Vagina (tissue), 2 donors: ENCODE data around the gene CLCNKA.
"Not testable (repeated sequence)": the region's sequence is repeated elsewhere in the genome, so short reads cannot be mapped to it uniquely, and the experiment has no call there.

Source experiments
- POLR2A ChIP-seq, 2 donors: fragments of 450-650 bp; IDR thresholded peaks; one replicate each; pipeline ENCODE4 v1.6.1; 2017; ENCODE audit warnings: antibody characterized with exemption in 2 of 2, mild to moderate bottlenecking in 2 of 2, moderate library complexity in 2 of 2
- POLR2AphosphoS5 ChIP-seq, 2 donors: sonication (generic); formaldehyde crosslinking; IDR thresholded peaks; one replicate each; pipeline ENCODE4 v1.9.0; 2017; ENCODE audit warnings: antibody characterized with exemption in 2 of 2, mild to moderate bottlenecking in 2 of 2, low read depth in 1 of 2; ENCODE audit not compliant: insufficient read depth in 1 of 2
- TF ChIP-seq, protein P1 (sequence below), 3 experiments: fragments of 450-650 bp in 2 of 3; fragments of 200-600 bp in 1 of 3; sonication (generic) in 1 of 3; IDR thresholded peaks; one replicate each; pipeline ENCODE4 v1.5.1; 2017 to 2019; ENCODE audit warnings: antibody characterized with exemption in 3 of 3, mild to moderate bottlenecking in 2 of 3, moderate library complexity in 2 of 3

DNA sequence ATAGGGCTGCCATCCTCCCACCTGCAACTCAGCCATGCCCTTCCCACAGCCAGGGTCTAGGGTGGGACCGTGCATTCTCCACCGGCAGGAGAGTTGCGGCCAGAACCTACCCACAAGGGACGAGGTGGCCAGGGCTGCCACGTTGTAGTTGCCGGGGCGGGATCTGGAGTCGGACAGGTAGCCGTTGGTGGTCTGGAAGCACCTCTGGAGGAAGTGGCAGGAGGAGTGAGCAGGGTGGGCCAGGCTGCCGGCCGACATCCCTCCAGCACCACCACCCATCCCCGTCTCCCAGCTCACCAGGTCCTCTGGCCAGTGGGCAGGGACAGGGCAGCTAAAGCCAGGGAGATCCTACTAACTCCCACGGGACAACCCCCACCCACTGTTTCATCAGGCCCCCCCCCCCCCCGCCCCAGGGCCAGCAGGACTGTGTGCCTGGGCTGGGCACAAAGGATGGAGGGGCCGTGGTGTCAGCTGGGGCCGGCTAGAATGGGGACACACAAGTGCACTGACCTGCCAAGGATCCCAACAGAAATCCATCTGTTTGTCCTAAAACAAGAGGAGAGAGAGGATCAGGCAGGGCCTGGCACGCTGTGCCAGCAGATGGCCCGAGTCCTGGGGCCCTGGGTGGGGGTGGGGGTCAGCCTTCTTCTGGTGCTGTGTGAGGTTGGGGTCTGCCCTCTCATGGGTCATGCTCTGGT, 40.3 kb downstream of the CLCNKA start:
- TF ChIP-seq, protein P1, sequence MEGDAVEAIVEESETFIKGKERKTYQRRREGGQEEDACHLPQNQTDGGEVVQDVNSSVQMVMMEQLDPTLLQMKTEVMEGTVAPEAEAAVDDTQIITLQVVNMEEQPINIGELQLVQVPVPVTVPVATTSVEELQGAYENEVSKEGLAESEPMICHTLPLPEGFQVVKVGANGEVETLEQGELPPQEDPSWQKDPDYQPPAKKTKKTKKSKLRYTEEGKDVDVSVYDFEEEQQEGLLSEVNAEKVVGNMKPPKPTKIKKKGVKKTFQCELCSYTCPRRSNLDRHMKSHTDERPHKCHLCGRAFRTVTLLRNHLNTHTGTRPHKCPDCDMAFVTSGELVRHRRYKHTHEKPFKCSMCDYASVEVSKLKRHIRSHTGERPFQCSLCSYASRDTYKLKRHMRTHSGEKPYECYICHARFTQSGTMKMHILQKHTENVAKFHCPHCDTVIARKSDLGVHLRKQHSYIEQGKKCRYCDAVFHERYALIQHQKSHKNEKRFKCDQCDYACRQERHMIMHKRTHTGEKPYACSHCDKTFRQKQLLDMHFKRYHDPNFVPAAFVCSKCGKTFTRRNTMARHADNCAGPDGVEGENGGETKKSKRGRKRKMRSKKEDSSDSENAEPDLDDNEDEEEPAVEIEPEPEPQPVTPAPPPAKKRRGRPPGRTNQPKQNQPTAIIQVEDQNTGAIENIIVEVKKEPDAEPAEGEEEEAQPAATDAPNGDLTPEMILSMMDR (IDR thresholded peaks at IDR 0.05) = not testable (repeated sequence)
- not testable (repeated sequence) for TF ChIP-seq POLR2A (IDR thresholded peaks at IDR 0.05); POLR2AphosphoS5 (IDR thresholded peaks at IDR 0.05; ENCODE audit: insufficient read depth in 1 of 2, low read depth in 1 of 2)
